ENCODE results near the gene HOXC9. TPM values are rescaled to one million over a fixed set of nuclear protein-coding genes. Genes with fewer than 3 reads are reported as not detected.

HOXC9 gene
- polyA plus RNA-seq, 2 of the 4 experiments (the other 2 are of a cell fraction) = 5.2 to 6.6 TPM

DNA sequence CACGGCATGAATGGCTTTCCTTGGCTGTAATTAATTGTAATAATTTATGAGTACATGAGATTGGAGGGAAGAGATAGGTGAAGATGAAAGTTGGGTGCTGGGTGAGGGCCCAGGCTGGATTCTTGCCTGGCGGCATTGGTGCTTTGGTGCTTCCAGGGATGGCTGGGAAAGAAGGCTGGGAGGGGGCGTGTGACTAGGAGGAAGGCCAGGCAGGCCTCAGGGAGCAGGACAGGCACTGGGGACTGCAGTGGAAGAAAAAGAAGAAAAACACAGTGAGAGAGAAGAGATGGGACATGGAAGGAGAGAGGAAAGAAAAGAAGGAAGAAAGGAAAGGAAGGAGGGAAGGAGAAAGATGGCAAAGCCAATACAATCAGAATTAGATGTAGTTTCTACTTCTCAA lies 3.7 kb downstream of the HOXC9 start:
- no peaks in the 10 kb centered on the region for H3K9me3 ChIP-seq
- no peak overlapping the region for H3K27ac ChIP-seq
- WGBS (ENCODE audit: missing lambda C conversion rate) = 91% methylated on average over 3 of the region's 3 CpGs
- no peak for TF ChIP-seq TP53 (CRISPR knock-in tag; IDR thresholded peaks at IDR 0.05)
- TF ChIP-seq MYC (IDR thresholded peaks at IDR 0.05; ENCODE audit: borderline replicate concordance, low read length) = no peak
- H3K4me1 ChIP-seq = peaks cover 13% of the 10 kb centered on the region
- no peak overlapping the region for H3K4me3 ChIP-seq
- ATAC-seq (no peak), FAIRE-seq (no peak), DNase-seq (ENCODE audit: low read depth in 1 of 2, low spot score in 1 of 2) (no peak)
- POLR2A ChIA-PET = interaction anchor here (0.7 kb wide), 1 partner anchor 50 kb away, joined by 3 read pairs; no protein-coding TSS in a partner anchor
- CTCF ChIA-PET = interaction anchor here (1.7 to 28.7 kb wide), 9 partner anchors 8 to 235 kb away, joined by 4 to 1074 read pairs (median 54); partner anchors contain the start of genes HOXC10, HOXC5, HOXC6 and SMUG1
- H3K4me2 ChIP-seq = no peak overlapping the region

DNA sequence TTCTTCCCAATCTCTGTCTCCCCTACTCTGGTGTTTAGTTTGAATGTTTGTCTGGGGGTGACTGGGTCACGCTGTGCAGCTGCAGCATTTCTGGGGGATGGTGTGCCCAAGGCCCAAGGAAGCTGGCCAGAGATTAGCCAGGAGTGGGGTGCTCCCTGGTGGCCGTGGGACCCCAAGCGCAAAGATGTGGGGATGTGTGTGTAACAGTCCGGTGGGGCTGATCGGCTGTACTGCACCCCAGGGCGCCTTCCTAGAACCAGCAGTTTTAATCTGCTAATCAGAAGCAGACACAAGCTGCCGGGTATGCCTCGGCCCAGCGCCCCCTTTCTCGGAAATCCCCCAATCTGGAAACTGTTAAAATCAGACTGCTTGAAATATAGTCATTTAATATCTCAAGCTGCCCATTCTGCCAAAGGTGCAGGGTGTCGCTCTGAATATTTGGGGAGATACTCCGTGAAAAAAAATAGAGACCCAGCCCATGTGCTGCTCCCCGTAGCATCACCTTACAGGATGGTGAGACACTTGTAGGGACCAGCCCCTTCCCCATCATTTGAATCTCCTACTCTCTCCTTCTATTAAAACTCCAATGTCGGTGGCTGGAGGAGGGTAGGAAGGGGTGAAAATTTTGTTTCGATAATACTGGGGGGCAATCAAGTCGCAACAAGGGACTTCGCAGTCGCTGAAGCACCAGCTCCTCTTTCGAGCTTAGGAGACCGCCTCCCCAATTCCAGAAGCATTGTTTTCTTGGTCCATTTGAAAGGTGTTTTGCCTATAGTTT lies 4.3 kb downstream of the HOXC9 start:
- DNase-seq (ENCODE audit: low read depth in 1 of 2, low spot score in 1 of 2) = no peak
- no peak overlapping the region for H3K4me3 ChIP-seq
- H3K27ac ChIP-seq = no peak overlapping the region
- TF ChIP-seq SMC3 (IDR thresholded peaks at IDR 0.05) (peak; percentile 35; the same call in 2 of the 3 replicates), RAD21 (conservative IDR thresholded peaks at IDR 0.05 in 1 of 2, IDR thresholded peaks at IDR 0.05 in 1 of 2) (peak; percentile 38 to 53; a peak in 4 of 5 replicates), GATA3 (IDR thresholded peaks at IDR 0.05; ENCODE audit: borderline replicate concordance) (no peak), MAFK (IDR thresholded peaks at IDR 0.05; ENCODE audit: partially characterized antibody) (no peak)
- TF ChIP-seq, protein P1, sequence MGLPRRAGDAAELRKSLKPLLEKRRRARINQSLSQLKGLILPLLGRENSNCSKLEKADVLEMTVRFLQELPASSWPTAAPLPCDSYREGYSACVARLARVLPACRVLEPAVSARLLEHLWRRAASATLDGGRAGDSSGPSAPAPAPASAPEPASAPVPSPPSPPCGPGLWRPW (IDR thresholded peaks at IDR 0.05) = no peak
- TF ChIP-seq, protein P2, sequence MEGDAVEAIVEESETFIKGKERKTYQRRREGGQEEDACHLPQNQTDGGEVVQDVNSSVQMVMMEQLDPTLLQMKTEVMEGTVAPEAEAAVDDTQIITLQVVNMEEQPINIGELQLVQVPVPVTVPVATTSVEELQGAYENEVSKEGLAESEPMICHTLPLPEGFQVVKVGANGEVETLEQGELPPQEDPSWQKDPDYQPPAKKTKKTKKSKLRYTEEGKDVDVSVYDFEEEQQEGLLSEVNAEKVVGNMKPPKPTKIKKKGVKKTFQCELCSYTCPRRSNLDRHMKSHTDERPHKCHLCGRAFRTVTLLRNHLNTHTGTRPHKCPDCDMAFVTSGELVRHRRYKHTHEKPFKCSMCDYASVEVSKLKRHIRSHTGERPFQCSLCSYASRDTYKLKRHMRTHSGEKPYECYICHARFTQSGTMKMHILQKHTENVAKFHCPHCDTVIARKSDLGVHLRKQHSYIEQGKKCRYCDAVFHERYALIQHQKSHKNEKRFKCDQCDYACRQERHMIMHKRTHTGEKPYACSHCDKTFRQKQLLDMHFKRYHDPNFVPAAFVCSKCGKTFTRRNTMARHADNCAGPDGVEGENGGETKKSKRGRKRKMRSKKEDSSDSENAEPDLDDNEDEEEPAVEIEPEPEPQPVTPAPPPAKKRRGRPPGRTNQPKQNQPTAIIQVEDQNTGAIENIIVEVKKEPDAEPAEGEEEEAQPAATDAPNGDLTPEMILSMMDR (IDR thresholded peaks at IDR 0.05) = 0 out of 3 replicates have a peak, but pooled peaks have one; percentile 7
- no peak for FAIRE-seq
- no peak overlapping the region for H3K4me2 ChIP-seq
- H3K4me1 ChIP-seq = peaks cover 9% of the 10 kb centered on the region
- 75% methylated on average over 20 of the region's 20 CpGs for WGBS (ENCODE audit: missing lambda C conversion rate)
- H3K9me3 ChIP-seq = no peaks in the 10 kb centered on the region
- no peak for ATAC-seq
- ChIA-PET CTCF (interaction anchor here (0.6 to 28.7 kb wide), 11 partner anchors 9 to 245 kb away, joined by 3 to 1074 read pairs (median 45); partner anchors contain the start of genes HOXC10, HOXC5, HOXC6 and SMUG1), POLR2A (no interaction called here)

DNA sequence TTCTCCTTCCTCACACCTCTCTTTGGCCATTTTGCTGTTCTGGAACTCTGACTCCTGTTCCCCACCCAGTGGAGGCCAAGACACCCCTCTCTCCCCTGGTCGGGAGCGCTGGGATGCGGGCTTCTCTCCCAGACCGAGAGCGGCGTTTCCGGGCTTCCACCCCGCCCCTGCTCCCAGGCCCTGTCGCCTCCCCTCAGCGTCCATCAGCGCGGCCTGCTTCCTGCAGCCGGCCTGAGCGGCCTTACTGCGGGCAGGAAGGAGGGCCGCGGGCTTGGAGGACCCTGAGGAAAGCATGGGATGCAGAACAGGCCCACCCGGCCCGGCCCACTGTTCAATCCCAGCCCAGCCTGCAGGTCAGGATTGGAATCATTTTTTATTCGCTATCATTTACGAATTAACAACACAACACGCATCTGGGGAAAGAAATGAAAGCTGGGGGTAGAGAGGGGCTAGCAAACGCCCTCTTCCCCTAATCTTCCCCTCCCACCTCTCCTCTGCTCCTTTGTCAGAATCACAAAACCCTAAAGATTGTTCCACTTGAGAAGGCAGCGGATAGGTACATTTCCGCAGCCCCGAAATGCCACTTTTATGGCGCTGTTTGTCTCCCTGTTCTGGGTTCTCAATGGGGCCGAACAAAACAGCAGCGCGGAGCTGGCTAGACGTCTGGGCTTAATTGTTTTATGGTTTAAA lies 5.0 kb downstream of the HOXC9 start:
- ATAC-seq = no peak
- DNase-seq (ENCODE audit: low read depth in 1 of 2, low spot score in 1 of 2) = no peak
- no peak overlapping the region for H3K4me3 ChIP-seq
- 86% methylated on average over 29 of the region's 31 CpGs for WGBS (ENCODE audit: missing lambda C conversion rate)
- no peak for FAIRE-seq
- no peak overlapping the region for H3K27ac ChIP-seq
- H3K4me2 ChIP-seq = no peak overlapping the region
- TF ChIP-seq, protein P3, sequence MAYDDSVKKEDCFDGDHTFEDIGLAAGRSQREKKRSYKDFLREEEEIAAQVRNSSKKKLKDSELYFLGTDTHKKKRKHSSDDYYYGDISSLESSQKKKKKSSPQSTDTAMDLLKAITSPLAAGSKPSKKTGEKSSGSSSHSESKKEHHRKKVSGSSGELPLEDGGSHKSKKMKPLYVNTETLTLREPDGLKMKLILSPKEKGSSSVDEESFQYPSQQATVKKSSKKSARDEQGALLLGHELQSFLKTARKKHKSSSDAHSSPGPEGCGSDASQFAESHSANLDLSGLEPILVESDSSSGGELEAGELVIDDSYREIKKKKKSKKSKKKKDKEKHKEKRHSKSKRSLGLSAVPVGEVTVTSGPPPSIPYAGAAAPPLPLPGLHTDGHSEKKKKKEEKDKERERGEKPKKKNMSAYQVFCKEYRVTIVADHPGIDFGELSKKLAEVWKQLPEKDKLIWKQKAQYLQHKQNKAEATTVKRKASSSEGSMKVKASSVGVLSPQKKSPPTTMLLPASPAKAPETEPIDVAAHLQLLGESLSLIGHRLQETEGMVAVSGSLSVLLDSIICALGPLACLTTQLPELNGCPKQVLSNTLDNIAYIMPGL (CRISPR knock-in tag; IDR thresholded peaks at IDR 0.05; ENCODE audit: borderline replicate concordance) = no peak
- TF ChIP-seq, protein P1 (IDR thresholded peaks at IDR 0.05) = no peak
- TF ChIP-seq, protein P4, sequence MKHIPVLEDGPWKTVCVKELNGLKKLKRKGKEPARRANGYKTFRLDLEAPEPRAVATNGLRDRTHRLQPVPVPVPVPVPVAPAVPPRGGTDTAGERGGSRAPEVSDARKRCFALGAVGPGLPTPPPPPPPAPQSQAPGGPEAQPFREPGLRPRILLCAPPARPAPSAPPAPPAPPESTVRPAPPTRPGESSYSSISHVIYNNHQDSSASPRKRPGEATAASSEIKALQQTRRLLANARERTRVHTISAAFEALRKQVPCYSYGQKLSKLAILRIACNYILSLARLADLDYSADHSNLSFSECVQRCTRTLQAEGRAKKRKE (CRISPR knock-in tag; IDR thresholded peaks at IDR 0.05; ENCODE audit: low read depth) = no peak
- TF ChIP-seq MYC (IDR thresholded peaks at IDR 0.05; ENCODE audit: borderline replicate concordance, low read length) (no peak), NFE2L2 (conservative IDR thresholded peaks at IDR 0.05; ENCODE audit: low read length) (no peak), GATA3 (IDR thresholded peaks at IDR 0.05; ENCODE audit: borderline replicate concordance) (no peak), TFCP2L1 (CRISPR knock-in tag; IDR thresholded peaks at IDR 0.05) (no peak), HDAC2 (IDR thresholded peaks at IDR 0.05) (no peak), CBX8 (IDR thresholded peaks at IDR 0.05) (no peak), FOSB (CRISPR knock-in tag; IDR thresholded peaks at IDR 0.05) (no peak), FOSL2 (IDR thresholded peaks at IDR 0.05) (no peak), FOSL2 (CRISPR knock-in tag; IDR thresholded peaks at IDR 0.05) (no peak), BHLHE40 (IDR thresholded peaks at IDR 0.05; ENCODE audit: low read depth, low read length) (no peak), KDM1A (IDR thresholded peaks at IDR 0.05; ENCODE audit: low read depth) (no peak), ZSCAN20 (CRISPR knock-in tag; IDR thresholded peaks at IDR 0.05) (no peak), RCOR1 (IDR thresholded peaks at IDR 0.05; ENCODE audit: low read depth, low read length) (no peak), SREBF2 (IDR thresholded peaks at IDR 0.05) (no peak)
- TF ChIP-seq, protein P5, sequence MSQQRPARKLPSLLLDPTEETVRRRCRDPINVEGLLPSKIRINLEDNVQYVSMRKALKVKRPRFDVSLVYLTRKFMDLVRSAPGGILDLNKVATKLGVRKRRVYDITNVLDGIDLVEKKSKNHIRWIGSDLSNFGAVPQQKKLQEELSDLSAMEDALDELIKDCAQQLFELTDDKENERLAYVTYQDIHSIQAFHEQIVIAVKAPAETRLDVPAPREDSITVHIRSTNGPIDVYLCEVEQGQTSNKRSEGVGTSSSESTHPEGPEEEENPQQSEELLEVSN (IDR thresholded peaks at IDR 0.05; ENCODE audit: borderline replicate concordance, low read depth) = no peak
- no peaks in the 10 kb centered on the region for H3K9me3 ChIP-seq
- POLR2A ChIA-PET = interaction anchor here (0.7 kb wide), 1 partner anchor 12 kb away, joined by 4 read pairs; no protein-coding TSS in a partner anchor
- peaks cover 15% of the 10 kb centered on the region for H3K4me1 ChIP-seq
- CTCF ChIA-PET = interaction anchor here (0.6 to 28.7 kb wide), 18 partner anchors 10 to 339 kb away, joined by 3 to 1074 read pairs (median 6); partner anchors contain the start of genes HOXC10, HOXC4, HOXC5 and HOXC6
